CMK (cell line): Measurements from ENCODE around the gene PSME4.
"Not testable (repeated sequence)": the region's sequence is repeated elsewhere in the genome, so short reads cannot be mapped to it uniquely, and the experiment has no call there.

Source experiments
- DNase-seq: peaks from one replicate; pipeline ENCODE4 v3.0.0-alpha.2; 2010; ENCODE audit warnings: low read depth

The PSME4 gene

GRCh38 chr2:53886406-53887280 lies 84.2 kb downstream of the PSME4 start:
- no peak for DNase-seq

GRCh38 chr2:53884883-53885282 lies 85.9 kb downstream of the PSME4 start:
- DNase-seq, result no peak

- DNase-seq, result no peak
These were observed 88.8 kb downstream of the PSME4 start for GRCh38 chr2:53881986-53882385.

GRCh38 chr2:53881360-53881759 lies 89.4 kb downstream of the PSME4 start:
- DNase-seq, result no peak

GRCh38 chr2:53880756-53881155 lies 90.0 kb downstream of the PSME4 start:
- DNase-seq, result no peak

- no peak for DNase-seq
These were observed 93.2 kb downstream of the PSME4 start for GRCh38 chr2:53877556-53877955.

GRCh38 chr2:53877112-53877511 lies 93.7 kb downstream of the PSME4 start:
- no peak for DNase-seq

GRCh38 chr2:53874401-53874950 lies 96.3 kb downstream of the PSME4 start:
- DNase-seq, result no peak

- DNase-seq, result no peak
These were observed 103.0 kb downstream of the PSME4 start for GRCh38 chr2:53867773-53868172.

GRCh38 chr2:53867169-53867568 lies 103.6 kb downstream of the PSME4 start:
- no peak for DNase-seq

- no peak for DNase-seq
These were observed 104.8 kb downstream of the PSME4 start for GRCh38 chr2:53865962-53866361.

GRCh38 chr2:53865264-53865663 lies 105.5 kb downstream of the PSME4 start:
- no peak for DNase-seq

- no peak for DNase-seq
These were observed 107.1 kb downstream of the PSME4 start for GRCh38 chr2:53863538-53864227.

GRCh38 chr2:53861824-53862223 lies 109.0 kb downstream of the PSME4 start:
- no peak for DNase-seq

GRCh38 chr2:53859206-53860181 lies 111.3 kb downstream of the PSME4 start, which contains the start of gene GPR75:
GPR75 (minus strand) TSS chr2:53859967; CDS start chr2:53854756, 5,211 bp downstream.
- DNase-seq, result no peak

GRCh38 chr2:53856272-53856671 lies 114.5 kb downstream of the PSME4 start:
- no peak for DNase-seq

GRCh38 chr2:53854678-53855077 lies 116.1 kb downstream of the PSME4 start:
- no peak for DNase-seq

- no peak for DNase-seq
These were observed 118.3 kb downstream of the PSME4 start for GRCh38 chr2:53852532-53852931.

GRCh38 chr2:53851052-53851757 lies 119.6 kb downstream of the PSME4 start:
- not testable (repeated sequence) for DNase-seq

- DNase-seq, result no peak
These were observed 122.7 kb downstream of the PSME4 start for GRCh38 chr2:53848062-53848461.

- no peak for DNase-seq
These were observed 127.2 kb downstream of the PSME4 start for GRCh38 chr2:53843595-53843994.
